Epithelial cell of esophagus (primary cell): ENCODE measurements around the gene ENO3.
A peak's percentile ranks its signal among the peaks of the same experiment; 100 is the strongest.

Experiments
- DNase-seq: peaks from one replicate; pipeline ENCODE4 v3.0.0; 2010; ENCODE audit warnings: low read depth
- H3K4me3 ChIP-seq: 2 replicates; pipeline ENCODE4 v1.5.1; 2011; ENCODE audit warnings: mild to moderate bottlenecking, low read length, control low read depth
- CTCF ChIP-seq: IDR thresholded peaks from 2 replicates; pipeline ENCODE4 v1.5.1; 2011; ENCODE audit warnings: low read depth, mild to moderate bottlenecking, low read length, control low read depth, inconsistent platforms; ENCODE audit not compliant: insufficient read depth; ENCODE audit errors: missing control alignments

Gene ENO3

GRCh38 chr17:4965311-4965986, 14.5 kb downstream of the ENO3 start:
- TF ChIP-seq CTCF, result no peak
- no peak for DNase-seq
- no peak overlapping the region for H3K4me3 ChIP-seq

DNA sequence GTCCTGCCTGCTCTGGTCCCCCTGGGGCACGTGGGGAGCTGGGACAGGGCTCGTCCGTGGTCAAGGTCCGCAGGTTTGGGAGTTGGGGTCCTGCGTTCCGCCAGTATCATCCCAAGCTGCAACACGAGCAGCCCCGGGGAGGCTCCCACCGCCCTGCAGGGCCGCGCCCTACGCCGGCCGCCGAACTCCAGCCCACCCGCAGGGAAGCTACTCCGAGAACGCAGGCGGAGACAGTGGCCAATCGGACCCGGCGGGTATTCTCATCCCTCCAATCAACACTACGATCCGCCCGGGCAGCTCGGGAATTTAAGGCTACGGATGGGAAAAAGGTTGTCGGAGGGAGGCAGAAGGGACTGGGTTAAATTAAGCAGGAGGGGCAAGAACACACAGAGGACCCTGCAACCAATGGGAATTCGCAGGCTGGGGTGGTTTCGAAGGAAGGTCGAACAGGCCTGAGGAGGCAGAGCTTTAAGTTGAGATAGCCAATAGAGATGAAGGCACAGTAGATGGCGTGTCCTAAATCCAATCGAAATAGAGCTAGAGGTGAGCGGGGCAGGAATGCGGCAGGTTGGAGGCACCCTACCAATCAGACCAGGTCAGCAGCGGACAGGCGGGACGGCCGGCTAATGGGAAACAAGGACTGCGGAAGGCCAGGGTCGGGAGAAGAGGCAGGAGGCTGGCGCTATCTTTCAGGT, 16.1 kb downstream of the ENO3 start:
- peak overlapping the region; percentile 84 for H3K4me3 ChIP-seq
- no peak for TF ChIP-seq CTCF
- DNase-seq, result peak; percentile 100

DNA sequence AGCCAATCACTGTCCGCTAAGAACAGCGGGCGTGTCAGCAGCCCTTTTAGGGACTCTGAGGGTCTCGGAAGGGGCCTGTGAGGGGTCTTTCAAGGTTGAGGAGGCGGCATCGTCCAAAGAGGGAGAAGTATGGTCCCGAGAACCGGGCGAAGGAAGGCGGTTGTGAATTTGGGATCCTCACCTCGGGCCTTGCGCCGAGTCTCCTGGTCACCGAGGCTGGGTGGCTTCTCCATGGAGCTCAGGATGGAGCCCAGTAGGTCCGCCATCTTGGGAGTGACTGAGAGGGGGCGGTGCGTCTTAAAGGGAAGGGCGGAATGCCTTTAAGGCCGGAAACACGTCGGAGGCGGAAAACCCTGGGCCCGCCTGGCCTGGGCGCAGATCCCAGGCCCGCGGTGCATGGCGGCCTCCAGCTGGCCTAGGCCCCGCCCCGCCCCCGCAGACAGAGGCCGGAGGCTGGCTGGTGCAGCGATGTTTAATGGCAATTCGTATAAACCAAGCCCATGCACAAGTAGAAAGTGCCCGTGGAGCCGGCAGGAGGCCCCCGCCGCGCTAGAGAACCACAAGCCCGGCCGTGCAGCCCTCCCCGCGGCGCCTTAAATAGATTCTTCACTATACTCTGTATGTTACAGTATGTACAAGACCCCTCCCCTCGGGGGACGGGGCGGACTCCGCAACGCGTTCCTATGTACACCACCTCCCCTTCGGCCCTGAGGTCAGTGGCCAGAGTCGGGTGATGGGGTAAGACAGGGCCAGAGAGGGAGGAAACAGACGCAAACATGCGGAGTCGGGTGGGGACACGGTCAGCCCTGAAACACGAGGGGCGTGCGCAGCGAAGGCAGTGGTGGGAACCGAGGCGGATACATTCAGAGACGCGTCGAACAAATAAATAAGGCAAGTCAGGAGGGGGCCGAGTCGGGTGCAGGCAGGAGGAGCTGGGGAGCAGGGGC, 16.9 kb downstream of the ENO3 start, which contains the start of gene SPAG7:
Gene SPAG7 (minus strand): TSS at position 279 of the 947 bp plus-strand sequence. CDS start 13 bp downstream, at position 266.
- no peak for TF ChIP-seq CTCF
- peak; percentile 98 for DNase-seq
- H3K4me3 ChIP-seq, result peak within 1 kb of the TSS; percentile 84

DNA sequence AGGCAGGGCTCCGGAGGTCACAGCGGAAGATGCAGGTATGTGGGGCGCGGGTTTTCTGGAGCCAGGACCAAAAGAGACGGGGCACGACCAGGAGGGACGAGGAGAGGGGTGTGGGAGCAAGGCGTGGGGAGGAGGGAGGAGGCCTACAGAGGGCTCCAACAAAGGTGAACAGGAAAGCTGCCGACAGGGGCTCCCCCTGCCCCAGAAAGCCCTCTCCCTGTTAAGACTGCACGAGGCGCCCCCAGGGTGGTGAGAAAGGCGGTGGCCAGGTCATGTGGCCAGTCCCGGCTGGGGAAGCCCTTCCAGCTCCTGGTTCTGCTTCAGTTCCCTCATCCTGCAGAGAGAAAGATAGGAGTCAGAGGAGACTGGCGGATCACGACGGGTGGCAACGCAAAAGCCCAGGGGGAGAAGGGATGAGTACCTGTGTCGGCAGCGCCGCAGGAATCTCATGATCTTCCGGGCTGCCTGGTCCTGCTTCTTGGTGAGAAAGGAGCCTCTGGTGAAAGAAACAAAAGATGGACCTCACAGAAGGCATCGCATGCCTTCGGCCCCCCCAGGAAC, 17.6 kb downstream of the ENO3 start:
- DNase-seq, result peak; percentile 63
- peak overlapping the region; percentile 84 for H3K4me3 ChIP-seq
- TF ChIP-seq CTCF, result no peak

GRCh38 chr17:4969047-4969550, 18.2 kb downstream of the ENO3 start:
- H3K4me3 ChIP-seq, result peak overlapping the region; percentile 84
- peak; percentile 89 for DNase-seq
- no peak for TF ChIP-seq CTCF

DNA sequence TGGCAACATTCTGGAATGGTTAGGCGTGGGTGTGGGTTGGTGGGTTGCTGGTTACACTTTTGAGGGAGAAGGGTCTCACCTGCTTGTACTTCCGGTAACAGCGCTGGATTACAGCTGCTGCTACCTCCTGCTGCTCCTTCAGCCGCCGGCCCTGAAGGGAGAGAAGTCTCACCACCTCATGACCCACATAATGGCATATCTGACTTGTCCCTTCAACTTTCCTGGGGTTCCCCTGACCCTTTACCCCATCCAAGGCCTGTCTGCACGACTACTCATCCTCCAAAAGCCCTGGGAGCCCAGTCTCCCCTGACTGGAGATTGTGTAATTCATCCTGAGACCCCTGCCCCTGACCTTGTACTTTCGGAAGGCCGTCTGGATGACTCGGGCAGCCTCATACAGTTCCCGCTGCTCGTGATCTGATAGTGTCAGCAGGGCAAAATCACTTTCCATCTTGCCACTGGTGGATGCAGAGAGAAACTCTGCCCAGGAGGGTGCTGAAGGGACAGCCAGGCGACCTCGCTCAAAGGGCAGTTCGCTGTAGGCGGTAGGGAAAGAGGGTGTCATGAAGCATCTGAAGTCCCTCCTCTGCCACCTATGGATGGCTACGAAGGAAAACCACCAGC, 18.7 kb downstream of the ENO3 start:
- DNase-seq, result no peak
- H3K4me3 ChIP-seq, result no peak overlapping the region
- no peak for TF ChIP-seq CTCF
